ENCODE measurements around the gene NRN1L.
A peak's percentile ranks its signal among the peaks of the same experiment; 100 is the strongest.

NRN1L gene

GRCh38 chr16:67935101-67935401, 50.4 kb downstream of the NRN1L start:
- peak overlapping the region; percentile 95 for H3K4me3 ChIP-seq (replicated peaks; ENCODE audit: low read depth, low read length)
- DNase-seq (ENCODE audit: low read depth): no peak
- TF ChIP-seq CTCF (IDR thresholded peaks at IDR 0.05; ENCODE audit: low read length, missing control alignments): no peak

DNA sequence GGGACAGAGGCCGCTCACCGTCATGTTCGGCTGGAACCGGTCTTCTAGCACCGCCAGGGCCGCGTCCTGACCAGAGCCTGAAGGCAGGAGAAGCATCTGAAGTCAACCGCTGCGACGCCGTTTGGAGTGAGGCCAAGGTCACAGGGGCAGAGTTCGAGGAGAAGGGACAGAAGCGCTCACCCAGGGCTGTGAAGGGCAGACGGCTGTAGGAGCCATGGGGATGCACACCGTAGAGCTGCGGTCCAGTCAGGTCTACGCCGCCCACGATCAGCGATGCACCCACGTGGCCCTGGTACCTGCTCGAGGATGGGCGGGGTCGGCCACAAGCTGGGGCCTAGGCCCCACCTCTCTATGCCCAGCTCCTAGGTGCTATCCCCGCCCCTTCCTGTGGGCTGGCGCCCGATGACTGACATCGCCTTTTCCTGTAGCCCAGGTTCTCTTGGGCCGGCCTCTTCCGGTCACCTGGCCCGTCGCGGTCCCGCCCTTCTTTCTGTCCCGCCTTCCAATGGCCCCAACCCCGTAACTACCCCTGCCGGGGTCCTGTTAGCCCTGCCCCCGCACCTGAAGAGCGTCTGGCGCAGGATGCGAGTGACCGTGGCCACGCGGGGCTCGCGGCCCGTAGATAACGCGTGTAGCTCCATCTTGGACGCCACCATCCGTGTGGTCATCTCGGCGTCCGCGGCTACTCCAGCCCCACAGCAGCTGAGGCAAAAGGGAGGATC, 50.9 kb downstream of the NRN1L start:
- peak; percentile 90 for DNase-seq (ENCODE audit: low read depth)
- no peak for TF ChIP-seq CTCF (IDR thresholded peaks at IDR 0.05; ENCODE audit: low read length, missing control alignments)
- H3K4me3 ChIP-seq (replicated peaks; ENCODE audit: low read depth, low read length): peak overlapping the region; percentile 95
